Measurements from ENCODE around the gene ANO7. TPM values are rescaled to one million over a fixed set of nuclear protein-coding genes. Genes with fewer than 3 reads are reported as not detected.

Gene ANO7
- total and polyA plus RNA-seq, 2 of the 13 experiments (the other 11 are each of a cell fraction or from before 2014, with no cell fraction given), result 4.1 to 4.9 TPM

DNA sequence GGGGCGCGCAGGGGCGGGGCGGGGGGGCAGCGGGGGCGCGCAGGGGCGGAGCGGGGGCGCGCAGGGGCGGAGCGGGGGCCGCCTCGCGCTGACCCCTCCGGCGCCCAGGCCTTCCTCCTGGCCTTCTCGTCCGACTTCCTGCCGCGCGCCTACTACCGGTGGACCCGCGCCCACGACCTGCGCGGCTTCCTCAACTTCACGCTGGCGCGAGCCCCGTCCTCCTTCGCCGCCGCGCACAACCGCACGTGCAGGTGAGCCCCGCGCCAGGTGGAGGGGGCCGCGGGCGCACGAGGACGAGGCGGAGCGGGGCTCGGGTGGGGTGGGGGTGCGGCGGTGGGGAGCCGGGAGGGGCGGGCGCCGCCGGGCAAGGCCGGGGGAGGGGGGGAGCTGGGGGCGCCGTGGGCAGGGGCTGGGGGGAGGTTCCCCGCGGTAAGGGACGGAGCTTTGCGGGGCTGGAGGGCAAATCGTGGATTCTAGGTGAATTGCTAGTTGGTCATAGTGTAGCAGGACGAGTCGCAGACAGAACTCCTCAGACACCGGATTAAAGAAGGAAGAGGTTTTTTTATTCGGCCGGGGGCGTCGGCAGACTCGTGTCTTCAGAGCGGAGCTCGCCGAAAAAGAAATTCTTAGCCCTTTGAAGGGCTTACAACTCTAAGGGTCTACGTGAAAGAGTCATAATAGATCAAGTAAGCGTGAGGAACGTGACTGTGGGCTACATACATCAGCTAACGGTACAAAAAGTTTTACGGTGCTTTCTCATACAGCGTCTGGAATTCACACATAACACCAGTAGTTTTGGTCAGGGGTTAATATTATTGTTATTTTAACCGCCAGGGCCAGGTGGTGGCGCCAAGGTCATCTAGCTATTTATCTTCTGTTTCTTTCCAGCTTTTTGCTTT is 29.9 kb downstream of the ANO7 start (continued):
- TF ChIP-seq, protein P1, sequence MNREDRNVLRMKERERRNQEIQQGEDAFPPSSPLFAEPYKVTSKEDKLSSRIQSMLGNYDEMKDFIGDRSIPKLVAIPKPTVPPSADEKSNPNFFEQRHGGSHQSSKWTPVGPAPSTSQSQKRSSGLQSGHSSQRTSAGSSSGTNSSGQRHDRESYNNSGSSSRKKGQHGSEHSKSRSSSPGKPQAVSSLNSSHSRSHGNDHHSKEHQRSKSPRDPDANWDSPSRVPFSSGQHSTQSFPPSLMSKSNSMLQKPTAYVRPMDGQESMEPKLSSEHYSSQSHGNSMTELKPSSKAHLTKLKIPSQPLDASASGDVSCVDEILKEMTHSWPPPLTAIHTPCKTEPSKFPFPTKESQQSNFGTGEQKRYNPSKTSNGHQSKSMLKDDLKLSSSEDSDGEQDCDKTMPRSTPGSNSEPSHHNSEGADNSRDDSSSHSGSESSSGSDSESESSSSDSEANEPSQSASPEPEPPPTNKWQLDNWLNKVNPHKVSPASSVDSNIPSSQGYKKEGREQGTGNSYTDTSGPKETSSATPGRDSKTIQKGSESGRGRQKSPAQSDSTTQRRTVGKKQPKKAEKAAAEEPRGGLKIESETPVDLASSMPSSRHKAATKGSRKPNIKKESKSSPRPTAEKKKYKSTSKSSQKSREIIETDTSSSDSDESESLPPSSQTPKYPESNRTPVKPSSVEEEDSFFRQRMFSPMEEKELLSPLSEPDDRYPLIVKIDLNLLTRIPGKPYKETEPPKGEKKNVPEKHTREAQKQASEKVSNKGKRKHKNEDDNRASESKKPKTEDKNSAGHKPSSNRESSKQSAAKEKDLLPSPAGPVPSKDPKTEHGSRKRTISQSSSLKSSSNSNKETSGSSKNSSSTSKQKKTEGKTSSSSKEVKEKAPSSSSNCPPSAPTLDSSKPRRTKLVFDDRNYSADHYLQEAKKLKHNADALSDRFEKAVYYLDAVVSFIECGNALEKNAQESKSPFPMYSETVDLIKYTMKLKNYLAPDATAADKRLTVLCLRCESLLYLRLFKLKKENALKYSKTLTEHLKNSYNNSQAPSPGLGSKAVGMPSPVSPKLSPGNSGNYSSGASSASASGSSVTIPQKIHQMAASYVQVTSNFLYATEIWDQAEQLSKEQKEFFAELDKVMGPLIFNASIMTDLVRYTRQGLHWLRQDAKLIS (CRISPR knock-in tag; IDR thresholded peaks at IDR 0.05), result no peak
- TF ChIP-seq, protein P2, sequence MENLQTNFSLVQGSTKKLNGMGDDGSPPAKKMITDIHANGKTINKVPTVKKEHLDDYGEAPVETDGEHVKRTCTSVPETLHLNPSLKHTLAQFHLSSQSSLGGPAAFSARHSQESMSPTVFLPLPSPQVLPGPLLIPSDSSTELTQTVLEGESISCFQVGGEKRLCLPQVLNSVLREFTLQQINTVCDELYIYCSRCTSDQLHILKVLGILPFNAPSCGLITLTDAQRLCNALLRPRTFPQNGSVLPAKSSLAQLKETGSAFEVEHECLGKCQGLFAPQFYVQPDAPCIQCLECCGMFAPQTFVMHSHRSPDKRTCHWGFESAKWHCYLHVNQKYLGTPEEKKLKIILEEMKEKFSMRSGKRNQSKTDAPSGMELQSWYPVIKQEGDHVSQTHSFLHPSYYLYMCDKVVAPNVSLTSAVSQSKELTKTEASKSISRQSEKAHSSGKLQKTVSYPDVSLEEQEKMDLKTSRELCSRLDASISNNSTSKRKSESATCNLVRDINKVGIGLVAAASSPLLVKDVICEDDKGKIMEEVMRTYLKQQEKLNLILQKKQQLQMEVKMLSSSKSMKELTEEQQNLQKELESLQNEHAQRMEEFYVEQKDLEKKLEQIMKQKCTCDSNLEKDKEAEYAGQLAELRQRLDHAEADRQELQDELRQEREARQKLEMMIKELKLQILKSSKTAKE (CRISPR knock-in tag; IDR thresholded peaks at IDR 0.05; ENCODE audit: borderline replicate concordance), result peak; percentile 68; the same call in 1 of the 2 replicates
- TF ChIP-seq ZNF468 (CRISPR knock-in tag; IDR thresholded peaks at IDR 0.05) (peak; percentile 89; the same call in 1 of the 2 replicates), ZNF607 (CRISPR knock-in tag; IDR thresholded peaks at IDR 0.05; ENCODE audit: borderline replicate concordance) (peak; percentile 76; the same call in 1 of the 2 replicates), ZNF138 (CRISPR knock-in tag; IDR thresholded peaks at IDR 0.05; ENCODE audit: low read depth) (no peak), ZBTB42 (CRISPR knock-in tag; IDR thresholded peaks at IDR 0.05) (0 out of 2 replicates have a peak, but pooled peaks have one; percentile 18), GABPA (IDR thresholded peaks at IDR 0.05; ENCODE audit: low read depth, low read length) (no peak), GABPA (CRISPR knock-in tag; IDR thresholded peaks at IDR 0.05; ENCODE audit: low read depth) (peak; percentile 57), SNAI1 (CRISPR knock-in tag; IDR thresholded peaks at IDR 0.05; ENCODE audit: borderline replicate concordance) (no peak), ZKSCAN1 (IDR thresholded peaks at IDR 0.05; ENCODE audit: low read length) (no peak), HNF4G (IDR thresholded peaks at IDR 0.05; ENCODE audit: borderline replicate concordance, low read depth, low read length) (no peak), HNF4G (CRISPR knock-in tag; IDR thresholded peaks at IDR 0.05; ENCODE audit: borderline replicate concordance, low read depth) (0 out of 2 replicates have a peak, but pooled peaks have one; percentile 25), NFYC (CRISPR knock-in tag; IDR thresholded peaks at IDR 0.05) (0 out of 2 replicates have a peak, but pooled peaks have one; percentile 4), ISX (CRISPR knock-in tag; conservative IDR thresholded peaks at IDR 0.05) (no peak), ZFP36L2 (CRISPR knock-in tag; IDR thresholded peaks at IDR 0.05) (no peak), ZBTB38 (CRISPR knock-in tag; IDR thresholded peaks at IDR 0.05) (peak; percentile 41; the same call in 1 of the 2 replicates), KDM5A (IDR thresholded peaks at IDR 0.05; ENCODE audit: borderline replicate concordance, low read length) (no peak), SALL2 (CRISPR knock-in tag; IDR thresholded peaks at IDR 0.05) (peak; percentile 19; the same call in 1 of the 2 replicates), ZNF230 (CRISPR knock-in tag; IDR thresholded peaks at IDR 0.05) (peak; percentile 24; the same call in 1 of the 2 replicates)
- TF ChIP-seq, protein P3, sequence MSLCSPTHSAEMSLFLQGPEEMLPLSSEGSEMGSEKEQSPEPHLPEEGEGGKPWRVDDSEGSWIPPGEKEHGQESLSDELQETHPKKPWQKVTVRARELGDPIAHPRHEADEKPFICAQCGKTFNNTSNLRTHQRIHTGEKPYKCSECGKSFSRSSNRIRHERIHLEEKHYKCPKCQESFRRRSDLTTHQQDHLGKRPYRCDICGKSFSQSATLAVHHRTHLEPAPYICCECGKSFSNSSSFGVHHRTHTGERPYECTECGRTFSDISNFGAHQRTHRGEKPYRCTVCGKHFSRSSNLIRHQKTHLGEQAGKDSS (CRISPR knock-in tag; IDR thresholded peaks at IDR 0.05; ENCODE audit: borderline replicate concordance, low read depth), result peak; percentile 62; the same call in 1 of the 2 replicates
- TF ChIP-seq, protein P4, sequence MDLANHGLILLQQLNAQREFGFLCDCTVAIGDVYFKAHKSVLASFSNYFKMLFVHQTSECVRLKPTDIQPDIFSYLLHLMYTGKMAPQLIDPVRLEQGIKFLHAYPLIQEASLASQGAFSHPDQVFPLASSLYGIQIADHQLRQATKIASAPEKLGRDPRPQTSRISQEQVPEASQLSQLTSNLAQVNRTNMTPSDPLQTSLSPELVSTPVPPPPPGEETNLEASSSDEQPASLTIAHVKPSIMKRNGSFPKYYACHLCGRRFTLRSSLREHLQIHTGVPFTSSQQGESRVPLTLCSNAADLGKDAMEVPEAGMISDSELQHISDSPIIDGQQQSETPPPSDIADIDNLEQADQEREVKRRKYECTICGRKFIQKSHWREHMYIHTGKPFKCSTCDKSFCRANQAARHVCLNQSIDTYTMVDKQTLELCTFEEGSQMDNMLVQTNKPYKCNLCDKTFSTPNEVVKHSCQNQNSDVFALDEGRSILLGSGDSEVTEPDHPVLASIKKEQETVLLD (CRISPR knock-in tag; IDR thresholded peaks at IDR 0.05; ENCODE audit: low read depth), result peak; percentile 82
